ENCODE measurements around the gene CNP.
A peak's percentile ranks its signal among the peaks of the same experiment; 100 is the strongest.

CNP gene

GRCh38 chr17:41971721-41972523 is 5.3 kb downstream of the CNP start:
- FAIRE-seq (no peak), DNase-seq (ENCODE audit: low spot score) (no peak)

- DNase-seq (ENCODE audit: low spot score) = peak; percentile 17
- no peak for FAIRE-seq
Measured at GRCh38 chr17:41972571-41973407, 6.2 kb downstream of the CNP start.

GRCh38 chr17:41973408-41973811 is 6.8 kb downstream of the CNP start:
- no peak for FAIRE-seq
- DNase-seq (ENCODE audit: low spot score) = no peak

GRCh38 chr17:41974031-41974430 is 7.4 kb downstream of the CNP start:
- no peak for FAIRE-seq
- DNase-seq (ENCODE audit: low spot score) = no peak

- FAIRE-seq (no peak), DNase-seq (ENCODE audit: low spot score) (no peak)
Measured at GRCh38 chr17:41974658-41975057, 8.1 kb downstream of the CNP start.

- no peak for FAIRE-seq
Measured at GRCh38 chr17:41975099-41976083, 8.8 kb downstream of the CNP start.

GRCh38 chr17:41976142-41976768 is 9.7 kb downstream of the CNP start:
- FAIRE-seq (no peak), DNase-seq (ENCODE audit: low spot score) (no peak)

More at GRCh38 chr17:41975099-41976083, 8.8 kb downstream of the CNP start:
- DNase-seq (ENCODE audit: low spot score) = no peak

- FAIRE-seq (no peak), DNase-seq (ENCODE audit: low spot score) (no peak)
Measured at GRCh38 chr17:41977991-41978390, 11.4 kb downstream of the CNP start.

- no peak for DNase-seq (ENCODE audit: low spot score)
- no peak for FAIRE-seq
Measured at GRCh38 chr17:41982026-41982760, 15.6 kb downstream of the CNP start.

- FAIRE-seq = no peak
- DNase-seq (ENCODE audit: low spot score) = no peak
Measured at GRCh38 chr17:41984454-41984853, 17.9 kb downstream of the CNP start.

- no peak for FAIRE-seq
- no peak for DNase-seq (ENCODE audit: low spot score)
Measured at GRCh38 chr17:41985919-41986318, 19.3 kb downstream of the CNP start.

GRCh38 chr17:41986634-41987033 is 20.0 kb downstream of the CNP start:
- FAIRE-seq = no peak

GRCh38 chr17:41987642-41988041 is 21.0 kb downstream of the CNP start:
- no peak for FAIRE-seq
- DNase-seq (ENCODE audit: low spot score) = no peak

More at GRCh38 chr17:41986634-41987033, 20.0 kb downstream of the CNP start:
- DNase-seq (ENCODE audit: low spot score) = no peak

- DNase-seq (ENCODE audit: low spot score) (no peak), FAIRE-seq (no peak)
Measured at GRCh38 chr17:41988418-41988817, 21.8 kb downstream of the CNP start.

- DNase-seq (ENCODE audit: low spot score) (no peak), FAIRE-seq (no peak)
Measured at GRCh38 chr17:41989702-41990419, 23.3 kb downstream of the CNP start.

- FAIRE-seq = no peak
- DNase-seq (ENCODE audit: low spot score) = no peak
Measured at GRCh38 chr17:41992576-41992975, 26.0 kb downstream of the CNP start.

- FAIRE-seq (no peak), DNase-seq (ENCODE audit: low spot score) (no peak)
Measured at GRCh38 chr17:41996855-41997164, 30.2 kb downstream of the CNP start.

- no peak for DNase-seq (ENCODE audit: low spot score)
- FAIRE-seq = no peak
Measured at GRCh38 chr17:41998497-41998896, 31.9 kb downstream of the CNP start.

GRCh38 chr17:42000413-42001133 is 34.0 kb downstream of the CNP start:
- no peak for DNase-seq (ENCODE audit: low spot score)
- no peak for FAIRE-seq

Measured in RCC 7860 (cell line).